Activated CD4-positive, alpha-beta memory T cell treated with anti-CD3 and anti-CD28 coated beads for 36 hours (primary cell): Measurements from ENCODE around the gene ADORA3. TPM values are rescaled to one million over a fixed set of nuclear protein-coding genes. Genes with fewer than 3 reads are reported as not detected.

Experiments used
- CTCF ChIA-PET: fragments of 350-600 bp; sonication (Branson Sonifier 250); formaldehyde crosslinking; loops from one replicate; lab custom pipeline; 2021; ENCODE audit warnings: antibody characterized with exemption, inconsistent platforms; lab: Charles Lee
- POLR2A ChIA-PET: fragments of 350-600 bp; sonication (Branson Sonifier 250); formaldehyde crosslinking; loops from one replicate; lab custom pipeline; 2021; ENCODE audit warnings: antibody characterized with exemption; lab: Charles Lee
- DNase-seq: peaks from one replicate; pipeline ENCODE4 v3.0.0-alpha.2; 2020
- H3K27ac Mint-ChIP-seq: one replicate; pipeline ENCODE4 v1.8.0; 2021; ENCODE audit warnings: mixed read lengths
- H3K27me3 Mint-ChIP-seq: one replicate; pipeline ENCODE4 v1.8.0; 2021; ENCODE audit warnings: mixed read lengths
- H3K36me3 Mint-ChIP-seq: one replicate; pipeline ENCODE4 v1.8.0; 2021; ENCODE audit warnings: mixed read lengths
- H3K4me1 Mint-ChIP-seq: one replicate; pipeline ENCODE4 v1.8.0; 2021; ENCODE audit warnings: low read depth, mixed read lengths
- H3K4me3 Mint-ChIP-seq: one replicate; pipeline ENCODE4 v1.8.0; 2021; ENCODE audit warnings: mild to moderate bottlenecking, mixed read lengths
- H3K9me3 Mint-ChIP-seq: one replicate; pipeline ENCODE4 v1.8.0; 2021; ENCODE audit warnings: mixed read lengths
- intact Hi-C: fragments of 100-400 bp; cut with micrococcal nuclease; formaldehyde crosslinking; loops from one replicate; pipeline ENCODE4 v1.15.1; 2023
- total RNA-seq, 2 experiments: library from RNA; stranded (reverse); gene quantifications; one replicate each; pipeline ENCODE4 v1.2.3, GENCODE V29; 2021

Gene ADORA3
- total RNA-seq, 2 experiments from 2014 or later = 0.14 TPM; not detected in 1

- Mint-ChIP-seq H3K36me3 (no peaks in the 10 kb centered on the region), H3K9me3 (no peaks in the 10 kb centered on the region), H3K4me3 (no peak overlapping the region), H3K4me1 (peaks cover 66% of the 10 kb centered on the region), H3K27me3 (no peaks in the 10 kb centered on the region), H3K27ac (peak overlapping the region; percentile 76)
- intact Hi-C loops = loop anchor here (2.0 kb wide), 2 partner anchors 58 to 290 kb away; partner anchors contain the start of genes ATP5PB and WDR77
- ChIA-PET POLR2A (interaction anchor here (0.8 to 3.6 kb wide), 11 partner anchors 9 to 185 kb away, joined by 3 to 29 read pairs (median 18); partner anchors contain the start of gene RAP1A), CTCF (interaction anchor here (0.9 to 5.7 kb wide), 25 partner anchors 9 to 284 kb away, joined by 3 to 104 read pairs (median 22); partner anchors contain the start of genes INKA2 and RAP1A)
- no peak for DNase-seq
These were observed 3.1 kb upstream of the ADORA3 start for GRCh38 chr1:111506561-111506960.

- POLR2A ChIA-PET = interaction anchor here (2.8 to 3.6 kb wide), 3 partner anchors 8 to 115 kb away, joined by 21 to 29 read pairs (median 25); partner anchors contain the start of gene RAP1A
- Mint-ChIP-seq H3K9me3 (no peaks in the 10 kb centered on the region), H3K27me3 (no peaks in the 10 kb centered on the region), H3K36me3 (no peaks in the 10 kb centered on the region), H3K4me1 (peaks cover 75% of the 10 kb centered on the region), H3K4me3 (peak overlapping the region; percentile 6), H3K27ac (peak overlapping the region; percentile 76)
- peak; percentile 40 for DNase-seq
- intact Hi-C loops = loop anchor here (2.0 kb wide), 2 partner anchors 57 to 289 kb away; partner anchors contain the start of genes ATP5PB and WDR77
- CTCF ChIA-PET = interaction anchor here (0.9 to 5.7 kb wide), 4 partner anchors 12 to 249 kb away, joined by 3 to 59 read pairs (median 28); no protein-coding TSS in a partner anchor
These were observed 2.2 kb upstream of the ADORA3 start for GRCh38 chr1:111505641-111506119.

GRCh38 chr1:111504097-111504496 is 664 bp upstream of the ADORA3 start:
- H3K4me3 Mint-ChIP-seq = no peak overlapping the region
- H3K27ac Mint-ChIP-seq = no peak overlapping the region
- no peaks in the 10 kb centered on the region for H3K9me3 Mint-ChIP-seq
- intact Hi-C loops = no loop called here
- H3K4me1 Mint-ChIP-seq = peaks cover 68% of the 10 kb centered on the region
- POLR2A ChIA-PET = no interaction called here
- no peaks in the 10 kb centered on the region for H3K36me3 Mint-ChIP-seq
- no peak for DNase-seq
- CTCF ChIA-PET = interaction anchor here (1.0 to 1.8 kb wide), 3 partner anchors 22 to 211 kb away, joined by 3 to 9 read pairs (median 8); no protein-coding TSS in a partner anchor
- no peaks in the 10 kb centered on the region for H3K27me3 Mint-ChIP-seq

DNA sequence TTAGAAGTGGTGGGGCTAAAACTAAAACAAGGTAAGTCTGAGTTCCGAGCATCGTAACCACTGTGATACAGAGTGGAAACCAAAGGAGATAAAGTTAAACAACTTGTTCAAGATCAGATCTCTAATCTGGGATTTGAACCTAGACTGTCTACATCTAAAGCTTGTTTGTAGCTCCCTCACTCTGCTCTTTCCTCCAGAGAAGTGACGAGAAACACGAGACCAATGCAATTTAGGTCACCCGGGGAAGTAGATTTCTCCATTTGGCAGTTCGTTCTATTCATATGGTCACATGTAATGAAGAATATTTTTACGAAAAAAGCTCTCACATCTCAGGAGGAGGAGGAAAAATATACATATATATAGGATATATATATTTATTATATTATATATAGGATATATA is 1.8 kb downstream of the ADORA3 start:
- Mint-ChIP-seq H3K9me3 (peaks cover 9% of the 10 kb centered on the region), H3K36me3 (peaks cover 1% of the 10 kb centered on the region), H3K4me3 (no peak overlapping the region), H3K4me1 (peaks cover 66% of the 10 kb centered on the region), H3K27me3 (no peaks in the 10 kb centered on the region), H3K27ac (no peak overlapping the region)
- DNase-seq = no peak
- POLR2A ChIA-PET = interaction anchor here (1.9 kb wide), 1 partner anchor 26 kb away, joined by 6 read pairs; no protein-coding TSS in a partner anchor
- CTCF ChIA-PET = no interaction called here
- intact Hi-C loops = no loop called here

GRCh38 chr1:111499026-111499785 is 4.2 kb downstream of the ADORA3 start:
- Mint-ChIP-seq H3K9me3 (peaks cover 19% of the 10 kb centered on the region), H3K27me3 (no peaks in the 10 kb centered on the region), H3K36me3 (peaks cover 3% of the 10 kb centered on the region), H3K4me3 (no peak overlapping the region), H3K4me1 (peaks cover 50% of the 10 kb centered on the region), H3K27ac (no peak overlapping the region)
- POLR2A ChIA-PET = interaction anchor here (4.4 kb wide), 1 partner anchor 8 kb away, joined by 29 read pairs; no protein-coding TSS in a partner anchor
- CTCF ChIA-PET = interaction anchor here (1.2 to 5.0 kb wide), 2 partner anchors 8 to 18 kb away, joined by 3 to 32 read pairs; no protein-coding TSS in a partner anchor
- intact Hi-C loops = no loop called here
- DNase-seq = no peak

DNA sequence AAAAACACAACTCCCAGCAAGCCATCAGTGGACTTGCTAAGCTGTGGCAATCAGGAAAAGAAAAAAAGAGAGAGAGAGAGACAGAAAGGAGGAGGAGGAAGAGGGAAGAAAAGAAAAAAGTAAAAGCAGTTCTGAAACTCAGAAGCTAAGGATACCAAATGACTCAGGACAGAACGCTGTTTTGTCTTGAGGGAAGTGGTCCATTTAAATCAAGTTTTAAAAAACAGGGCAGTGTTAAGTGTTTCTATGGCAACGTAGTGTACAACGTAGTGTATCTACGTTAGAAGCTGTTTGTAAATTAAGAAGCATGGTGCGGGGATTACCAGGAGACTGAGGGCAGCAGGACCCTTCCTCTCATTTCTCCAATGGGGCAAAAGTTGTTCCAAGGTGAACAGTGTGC is 5.8 kb downstream of the ADORA3 start:
- POLR2A ChIA-PET = interaction anchor here (4.4 kb wide), 1 partner anchor 10 kb away, joined by 29 read pairs; no protein-coding TSS in a partner anchor
- intact Hi-C loops = no loop called here
- no peaks in the 10 kb centered on the region for H3K27me3 Mint-ChIP-seq
- H3K36me3 Mint-ChIP-seq = peaks cover 3% of the 10 kb centered on the region
- H3K4me3 Mint-ChIP-seq = no peak overlapping the region
- CTCF ChIA-PET = interaction anchor here (0.6 to 5.0 kb wide), 5 partner anchors 10 to 467 kb away, joined by 3 to 32 read pairs (median 4); no protein-coding TSS in a partner anchor
- no peak for DNase-seq
- peaks cover 19% of the 10 kb centered on the region for H3K9me3 Mint-ChIP-seq
- no peak overlapping the region for H3K27ac Mint-ChIP-seq
- H3K4me1 Mint-ChIP-seq = peaks cover 34% of the 10 kb centered on the region

GRCh38 chr1:111496398-111496797 is 7.0 kb downstream of the ADORA3 start:
- Mint-ChIP-seq H3K9me3 (peaks cover 19% of the 10 kb centered on the region), H3K4me1 (peaks cover 29% of the 10 kb centered on the region), H3K27ac (peak overlapping the region; percentile 30), H3K27me3 (no peaks in the 10 kb centered on the region), H3K36me3 (peaks cover 3% of the 10 kb centered on the region), H3K4me3 (no peak overlapping the region)
- POLR2A ChIA-PET = interaction anchor here (0.5 to 4.4 kb wide), 3 partner anchors 11 to 20 kb away, joined by 3 to 29 read pairs (median 3); no protein-coding TSS in a partner anchor
- CTCF ChIA-PET = interaction anchor here (1.0 to 5.0 kb wide), 3 partner anchors 11 to 142 kb away, joined by 4 to 32 read pairs (median 4); no protein-coding TSS in a partner anchor
- intact Hi-C loops = loop anchor here (1.0 kb wide), 1 partner anchor 20 kb away; no protein-coding TSS in a partner anchor
- DNase-seq = no peak

GRCh38 chr1:111491070-111491469 is 12.4 kb downstream of the ADORA3 start:
- POLR2A ChIA-PET = no interaction called here

GRCh38 chr1:111490220-111490619 is 13.2 kb downstream of the ADORA3 start:
- Mint-ChIP-seq H3K36me3 (no peaks in the 10 kb centered on the region), H3K4me3 (no peak overlapping the region), H3K27me3 (peaks cover 3% of the 10 kb centered on the region), H3K9me3 (peaks cover under 1% of the 10 kb centered on the region), H3K27ac (no peak overlapping the region), H3K4me1 (no peaks in the 10 kb centered on the region)
- intact Hi-C loops = no loop called here
- DNase-seq = no peak
- CTCF ChIA-PET = interaction anchor here (1.0 to 1.5 kb wide), 3 partner anchors 9 to 265 kb away, joined by 3 to 4 read pairs (median 3); no protein-coding TSS in a partner anchor
- POLR2A ChIA-PET = no interaction called here

More at GRCh38 chr1:111491070-111491469, 12.4 kb downstream of the ADORA3 start:
- Mint-ChIP-seq H3K36me3 (no peaks in the 10 kb centered on the region), H3K4me1 (peaks cover 4% of the 10 kb centered on the region), H3K4me3 (no peak overlapping the region), H3K27me3 (peaks cover 3% of the 10 kb centered on the region), H3K9me3 (peaks cover 6% of the 10 kb centered on the region), H3K27ac (no peak overlapping the region)
- no peak for DNase-seq
- CTCF ChIA-PET = interaction anchor here (1.1 to 1.5 kb wide), 3 partner anchors 9 to 264 kb away, joined by 3 to 4 read pairs (median 3); no protein-coding TSS in a partner anchor
- intact Hi-C loops = no loop called here

DNA sequence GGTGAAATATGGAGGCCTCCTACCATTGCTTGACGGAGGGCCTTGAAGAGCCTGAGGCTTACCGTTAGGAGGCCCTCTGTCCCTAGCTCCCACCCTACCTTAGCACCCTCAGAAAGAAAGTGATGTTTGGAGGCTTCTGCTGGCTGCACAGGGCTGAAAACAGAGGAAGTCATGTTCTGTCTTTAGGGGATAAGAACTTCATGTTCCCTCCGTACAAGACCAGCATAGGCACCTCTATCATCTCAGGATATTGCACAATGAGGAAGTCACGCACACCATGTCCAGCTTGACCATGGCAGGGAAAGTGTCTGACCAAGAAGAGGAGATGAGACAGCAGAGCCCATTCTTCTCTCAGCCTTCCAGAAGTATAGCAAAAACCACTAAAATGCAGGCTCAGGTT is 13.8 kb downstream of the ADORA3 start:
- Mint-ChIP-seq H3K27ac (no peak overlapping the region), H3K36me3 (no peaks in the 10 kb centered on the region), H3K4me3 (no peak overlapping the region), H3K9me3 (no peaks in the 10 kb centered on the region), H3K4me1 (no peaks in the 10 kb centered on the region), H3K27me3 (peaks cover 3% of the 10 kb centered on the region)
- ChIA-PET POLR2A (no interaction called here), CTCF (interaction anchor here (0.9 to 1.5 kb wide), 3 partner anchors 8 to 225 kb away, joined by 3 to 5 read pairs (median 4); no protein-coding TSS in a partner anchor)
- intact Hi-C loops = no loop called here
- no peak for DNase-seq

- peaks cover 3% of the 10 kb centered on the region for H3K27me3 Mint-ChIP-seq
These were observed 14.8 kb downstream of the ADORA3 start for GRCh38 chr1:111488669-111489068.

More at GRCh38 chr1:111488669-111489068, 14.8 kb downstream of the ADORA3 start:
- Mint-ChIP-seq H3K4me3 (no peak overlapping the region), H3K27ac (no peak overlapping the region), H3K36me3 (no peaks in the 10 kb centered on the region), H3K4me1 (no peaks in the 10 kb centered on the region), H3K9me3 (no peaks in the 10 kb centered on the region)
- CTCF ChIA-PET = interaction anchor here (0.9 kb wide), 1 partner anchor 226 kb away, joined by 5 read pairs; no protein-coding TSS in a partner anchor
- POLR2A ChIA-PET = no interaction called here
- intact Hi-C loops = no loop called here
- DNase-seq = no peak
